Measurements from ENCODE around the gene POFUT2. TPM values are rescaled to one million over a fixed set of nuclear protein-coding genes. Genes with fewer than 3 reads are reported as not detected.

POFUT2 gene, protein sequence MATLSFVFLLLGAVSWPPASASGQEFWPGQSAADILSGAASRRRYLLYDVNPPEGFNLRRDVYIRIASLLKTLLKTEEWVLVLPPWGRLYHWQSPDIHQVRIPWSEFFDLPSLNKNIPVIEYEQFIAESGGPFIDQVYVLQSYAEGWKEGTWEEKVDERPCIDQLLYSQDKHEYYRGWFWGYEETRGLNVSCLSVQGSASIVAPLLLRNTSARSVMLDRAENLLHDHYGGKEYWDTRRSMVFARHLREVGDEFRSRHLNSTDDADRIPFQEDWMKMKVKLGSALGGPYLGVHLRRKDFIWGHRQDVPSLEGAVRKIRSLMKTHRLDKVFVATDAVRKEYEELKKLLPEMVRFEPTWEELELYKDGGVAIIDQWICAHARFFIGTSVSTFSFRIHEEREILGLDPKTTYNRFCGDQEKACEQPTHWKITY
- total RNA-seq (2022; extraction: Qiagen RNA extraction), result 17.3 to 24.7 TPM (median 19.4 TPM) in 5 replicates

DNA sequence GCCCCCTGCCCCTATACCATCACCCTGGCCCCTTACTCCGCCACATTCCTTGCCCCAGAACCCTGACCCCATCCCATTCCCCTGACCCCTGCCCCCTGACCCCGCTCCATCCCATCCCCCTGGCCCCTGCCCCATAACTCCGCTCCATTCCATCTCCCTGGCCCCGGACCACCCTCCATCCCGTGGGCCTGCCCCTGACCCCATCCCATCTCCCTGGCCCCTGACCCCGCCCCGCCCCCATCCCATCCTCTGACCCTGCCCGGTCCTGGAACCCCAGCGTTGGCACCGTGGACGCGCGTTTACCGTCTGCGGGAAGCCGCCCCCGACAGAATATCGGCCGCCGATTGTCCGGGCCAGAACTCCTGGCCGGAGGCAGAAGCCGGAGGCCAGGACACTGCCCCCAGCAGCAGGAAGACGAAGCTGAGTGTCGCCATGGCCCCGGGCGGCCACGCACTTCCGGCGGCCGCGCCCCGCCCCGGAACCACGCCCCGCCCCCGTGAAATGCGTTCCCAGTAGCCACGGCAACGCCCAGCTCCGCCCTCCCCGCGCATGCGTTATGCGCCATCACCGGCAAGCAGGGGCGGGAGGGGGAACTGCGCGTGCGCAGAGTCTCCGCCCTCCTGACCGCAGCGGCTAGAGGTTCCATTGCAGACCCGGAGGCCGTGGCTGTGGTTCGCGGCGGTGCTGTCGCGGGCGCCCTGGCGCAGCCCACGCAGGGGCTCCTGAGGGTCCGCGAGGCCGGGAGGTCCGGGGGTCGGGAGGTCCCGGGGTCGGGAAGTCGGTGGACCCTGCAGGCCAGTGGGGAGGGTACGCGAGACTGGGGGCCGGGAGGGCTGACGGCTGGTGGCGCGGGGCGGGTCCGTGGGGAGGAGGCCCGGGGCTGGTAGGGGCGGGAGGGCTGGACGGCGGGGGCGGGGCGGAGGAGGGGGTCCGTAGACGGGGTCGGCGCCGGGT lies at the start of gene POFUT2:
POFUT2 (minus strand) TSS at position 458 of the 954 bp plus-strand sequence; CDS start at position 434, 24 bp downstream.

Other genes starting within 250 kb of the POFUT2 start
- 6.6 to 10.8 TPM (median 9.6 TPM) in 5 replicates for gene ADARB1, start 213.3 kb downstream of the POFUT2 start, total RNA-seq (2022; extraction: Qiagen RNA extraction)
- gene COL18A1, start 117.3 kb upstream of the POFUT2 start, total RNA-seq (2022; extraction: Qiagen RNA extraction), result 116 to 181 TPM (median 154 TPM) in 5 replicates